Measurements from ENCODE around the gene NFATC4.
A peak's percentile ranks its signal among the peaks of the same experiment; 100 is the strongest.

Gene NFATC4

GRCh38 chr14:24367514-24368211 lies at the start of gene NFATC4:
Gene NFATC4, plus strand, starts transcription at chr14:24368184. Its CDS starts 157 bp downstream, at chr14:24368341.
- peak; percentile 97 for DNase-seq

DNA sequence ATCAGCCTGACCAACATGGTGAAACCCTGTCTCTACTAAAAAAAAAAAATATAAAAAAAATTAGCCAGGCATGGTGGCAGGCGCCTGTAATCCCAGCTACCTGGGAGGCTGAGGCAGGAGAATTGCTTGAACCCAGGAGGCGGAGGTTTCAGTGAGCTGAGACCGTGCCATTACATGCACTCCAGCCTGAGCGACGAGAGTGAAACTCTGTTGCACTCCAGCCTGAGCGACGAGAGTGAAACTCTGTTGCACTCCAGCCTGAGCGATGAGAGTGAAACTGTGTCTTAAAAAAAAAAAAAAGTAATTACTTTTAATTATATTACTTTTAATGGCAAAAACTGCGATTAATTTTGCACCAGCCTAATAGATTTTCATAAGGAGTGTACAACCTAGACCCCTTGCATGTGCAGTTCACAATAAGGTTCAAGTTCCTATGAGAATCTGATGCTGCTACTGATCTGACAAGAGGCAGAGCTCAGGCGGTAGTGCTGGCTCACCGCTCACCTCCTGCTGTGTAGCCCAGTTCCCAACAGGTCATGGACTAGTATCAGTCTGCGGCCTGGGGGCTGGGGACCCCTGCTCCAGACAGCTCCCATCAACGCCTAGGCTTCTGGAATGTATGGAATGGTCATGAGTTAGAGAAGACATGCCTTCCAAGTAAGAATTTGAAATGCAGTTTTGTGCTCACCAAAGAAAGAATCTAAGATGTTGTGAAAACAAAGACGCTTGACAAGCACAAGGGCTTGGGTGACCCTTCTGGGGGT lies 46.6 kb upstream of the NFATC4 start:
- DNase-seq = no peak

DNA sequence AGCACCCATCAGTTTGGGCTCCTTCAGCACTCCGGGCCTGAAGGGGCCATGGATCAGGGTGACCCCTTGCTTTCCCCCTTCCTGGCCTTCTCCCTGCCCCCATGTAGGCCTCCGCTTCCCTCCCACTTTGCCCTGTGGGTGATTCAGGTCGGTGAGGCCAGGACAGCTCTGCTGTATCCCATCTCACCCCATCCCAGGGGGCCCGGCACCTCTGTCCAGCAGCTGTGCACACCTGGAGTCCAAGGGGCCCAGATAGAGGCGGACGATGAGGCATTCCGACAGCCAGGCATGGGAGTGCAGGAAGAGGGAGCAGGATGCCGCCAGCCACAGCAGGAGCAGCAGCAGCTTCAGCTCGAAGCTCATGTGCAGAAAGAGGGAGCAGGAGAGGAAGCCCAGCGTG lies 45.3 kb upstream of the NFATC4 start:
- DNase-seq = no peak

DNA sequence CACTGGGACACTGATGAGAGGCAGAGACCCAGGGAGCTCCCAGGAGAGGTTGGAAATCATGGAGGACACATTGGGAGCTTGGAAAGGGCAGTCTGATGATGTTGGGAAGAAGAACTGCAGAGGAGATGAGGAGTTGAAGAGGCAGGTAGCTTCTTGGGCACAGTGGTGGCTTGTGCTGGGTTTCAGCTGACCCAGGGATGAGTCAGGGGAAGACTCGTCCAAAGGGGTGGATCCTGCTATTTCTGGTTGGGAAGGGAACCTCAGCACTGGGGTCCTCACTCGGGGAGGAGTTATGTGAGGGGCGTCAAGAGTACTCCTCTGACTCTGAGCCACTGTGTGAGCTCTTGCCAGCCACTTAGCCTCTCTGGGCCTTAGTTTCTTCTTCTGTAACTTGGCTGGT lies 44.6 kb upstream of the NFATC4 start:
- no peak for DNase-seq

- no peak for DNase-seq
Measured at GRCh38 chr14:24324024-24324423, 44.0 kb upstream of the NFATC4 start.

GRCh38 chr14:24325041-24325530 lies 42.9 kb upstream of the NFATC4 start:
- no peak for DNase-seq

GRCh38 chr14:24325963-24326362 lies 42.0 kb upstream of the NFATC4 start:
- peak; percentile 29 for DNase-seq

GRCh38 chr14:24327303-24327702 lies 40.7 kb upstream of the NFATC4 start:
- no peak for DNase-seq

GRCh38 chr14:24327914-24328313 lies 40.1 kb upstream of the NFATC4 start:
- DNase-seq = peak; percentile 36

DNA sequence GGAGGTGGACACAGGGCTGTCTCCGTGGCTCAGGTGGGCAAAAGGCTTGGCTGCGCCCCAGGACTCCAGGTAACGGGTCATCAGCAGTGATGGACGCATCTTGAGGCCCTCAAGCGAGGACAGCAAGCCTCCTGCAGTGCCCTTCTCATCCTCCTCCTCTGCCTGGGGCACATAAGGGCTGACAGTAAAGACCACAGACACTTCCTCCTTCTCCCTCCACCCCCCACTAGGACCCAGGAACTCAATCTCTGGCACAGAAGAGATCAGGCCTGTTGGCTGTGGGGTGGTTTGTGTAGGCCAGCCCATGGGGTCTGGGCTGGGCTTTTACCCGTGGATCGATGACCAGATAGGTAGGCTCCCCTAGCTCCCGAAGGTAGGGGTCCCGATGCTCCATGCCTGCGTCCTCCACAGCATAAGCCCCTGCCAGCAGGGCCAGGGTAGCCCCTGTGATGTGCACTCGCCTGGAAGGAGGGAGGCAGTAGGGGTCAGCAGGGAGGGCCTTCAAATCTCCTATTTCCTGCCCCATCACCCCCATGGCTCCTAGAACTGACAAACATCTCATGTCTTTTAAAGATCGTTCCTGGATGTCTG lies 38.8 kb upstream of the NFATC4 start:
- DNase-seq = no peak

- DNase-seq = no peak
Measured at GRCh38 chr14:24329736-24330135, 38.2 kb upstream of the NFATC4 start.

GRCh38 chr14:24330973-24331674 lies 36.9 kb upstream of the NFATC4 start:
- no peak for DNase-seq

DNA sequence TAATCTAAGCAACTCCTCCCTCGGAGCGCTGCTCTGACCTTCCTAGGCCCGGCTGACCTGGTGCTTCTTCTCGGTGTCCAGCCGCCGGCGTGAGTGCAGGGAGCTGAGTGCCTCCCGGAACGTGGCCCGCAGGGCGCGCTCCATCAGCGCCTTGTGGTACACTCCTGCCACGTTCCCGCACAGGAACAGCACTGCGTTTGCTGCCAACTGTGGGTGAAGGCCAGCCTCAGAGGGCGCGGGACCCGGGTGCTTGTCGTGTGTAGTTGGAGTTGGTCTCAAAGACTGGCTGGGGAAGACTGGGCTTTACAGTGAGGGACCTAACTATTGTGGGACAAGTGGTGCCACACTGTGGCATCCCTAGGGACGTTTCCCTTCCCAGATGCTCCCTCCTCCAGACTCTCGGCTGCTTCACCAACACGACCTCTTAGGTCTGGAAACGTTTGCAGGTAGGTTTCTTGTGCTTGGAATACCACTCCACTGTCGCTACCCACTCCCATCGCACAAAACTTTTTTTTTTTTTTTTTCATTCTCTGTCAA lies 36.2 kb upstream of the NFATC4 start:
- no peak for DNase-seq

GRCh38 chr14:24332268-24332993 lies 35.6 kb upstream of the NFATC4 start:
- DNase-seq = peak; percentile 93

- DNase-seq = peak; percentile 48
Measured at GRCh38 chr14:24334431-24335291, 33.3 kb upstream of the NFATC4 start, which contains the start of gene ADCY4. Gene ADCY4, minus strand, starts transcription at chr14:24335071. Its CDS starts 419 bp downstream, at chr14:24334652.

- DNase-seq = no peak
Measured at GRCh38 chr14:24335461-24336171, 32.4 kb upstream of the NFATC4 start.

DNA sequence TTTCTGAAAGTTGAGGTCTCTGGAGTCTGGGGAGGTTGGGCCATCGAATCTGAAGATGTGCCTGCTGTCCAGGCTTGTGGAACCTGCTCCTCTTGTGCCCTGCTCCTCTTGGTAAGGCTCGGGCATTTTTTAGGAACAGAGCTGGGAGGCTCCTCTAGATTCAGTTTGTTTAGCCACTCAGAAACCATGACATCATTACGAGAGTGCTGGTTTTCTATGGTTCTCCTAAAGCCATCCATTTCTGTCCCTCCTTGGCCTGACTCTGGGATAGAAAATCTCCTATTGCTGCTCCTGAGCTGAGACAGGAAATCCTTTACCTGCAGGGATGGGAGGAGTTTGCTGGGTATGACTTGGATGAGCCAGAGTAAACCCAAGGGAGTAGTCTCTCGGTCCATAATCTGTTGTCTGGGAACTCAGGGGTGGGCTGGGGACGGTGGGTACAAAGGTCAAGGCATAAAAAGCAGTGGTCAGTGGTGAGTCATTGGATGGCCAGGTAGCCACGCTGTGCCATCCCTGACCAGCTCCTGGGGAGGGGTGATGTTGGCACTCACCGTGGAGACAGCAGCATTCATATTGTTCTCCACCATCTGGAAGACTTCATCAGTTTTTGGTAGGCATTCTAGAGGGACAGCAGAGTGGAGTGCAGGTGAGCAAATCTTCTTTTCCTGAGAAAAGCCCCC lies 30.7 kb upstream of the NFATC4 start:
- DNase-seq = no peak

- no peak for DNase-seq
Measured at GRCh38 chr14:24337824-24338175, 30.2 kb upstream of the NFATC4 start.

- DNase-seq = no peak
Measured at GRCh38 chr14:24338843-24339242, 29.1 kb upstream of the NFATC4 start.
